ENCODE measurements around the gene CAPN14. TPM values are rescaled to one million over a fixed set of nuclear protein-coding genes. Genes with fewer than 3 reads are reported as not detected.

Gene CAPN14
- total RNA-seq (2014; rRNA removed; shearing (Covaris generic)) = 0.24 and 0.42 TPM in 2 replicates
- polyA plus RNA-seq (2015; cell fraction: cytosol; rRNA removed) = 0.15 and 0.62 TPM in 2 replicates
- polyA plus RNA-seq (2015; cell fraction: nucleus; rRNA removed) = 0.69 and 1.4 TPM in 2 replicates

GRCh38 chr2:31217465-31218200, at the start of gene CAPN14:
Gene CAPN14 (minus strand): TSS chr2:31217515. CDS start chr2:31205447, 12,068 bp downstream.
- in situ Hi-C loops (cut with HindIII; ENCODE audit: low pct_unique_long_range_greater_than_20kb, low sequenced_read_pairs) = no loop called here
- DNase-seq (ENCODE audit: low read depth, low spot score) = no peak

- DNase-seq (ENCODE audit: low read depth, low spot score) = no peak
- in situ Hi-C loops (cut with HindIII; ENCODE audit: low pct_unique_long_range_greater_than_20kb, low sequenced_read_pairs) = no loop called here
Observed at GRCh38 chr2:31266804-31267203, 49.5 kb upstream of the CAPN14 start.

GRCh38 chr2:31265234-31265633, 47.9 kb upstream of the CAPN14 start:
- in situ Hi-C loops (cut with HindIII; ENCODE audit: low pct_unique_long_range_greater_than_20kb, low sequenced_read_pairs) = no loop called here

GRCh38 chr2:31263636-31264190, 46.4 kb upstream of the CAPN14 start:
- in situ Hi-C loops (cut with HindIII; ENCODE audit: low pct_unique_long_range_greater_than_20kb, low sequenced_read_pairs) = no loop called here
- DNase-seq (ENCODE audit: low read depth, low spot score) = no peak

More at GRCh38 chr2:31265234-31265633, 47.9 kb upstream of the CAPN14 start:
- no peak for DNase-seq (ENCODE audit: low read depth, low spot score)

GRCh38 chr2:31260870-31261269, 43.6 kb upstream of the CAPN14 start:
- in situ Hi-C loops (cut with HindIII; ENCODE audit: low pct_unique_long_range_greater_than_20kb, low sequenced_read_pairs) = no loop called here

GRCh38 chr2:31259075-31259474, 41.8 kb upstream of the CAPN14 start:
- no peak for DNase-seq (ENCODE audit: low read depth, low spot score)
- in situ Hi-C loops (cut with HindIII; ENCODE audit: low pct_unique_long_range_greater_than_20kb, low sequenced_read_pairs) = no loop called here

More at GRCh38 chr2:31260870-31261269, 43.6 kb upstream of the CAPN14 start:
- DNase-seq (ENCODE audit: low read depth, low spot score) = no peak

- in situ Hi-C loops (cut with HindIII; ENCODE audit: low pct_unique_long_range_greater_than_20kb, low sequenced_read_pairs) = no loop called here
- no peak for DNase-seq (ENCODE audit: low read depth, low spot score)
Observed at GRCh38 chr2:31258351-31258750, 41.0 kb upstream of the CAPN14 start.

GRCh38 chr2:31256611-31257382, 39.5 kb upstream of the CAPN14 start:
- DNase-seq (ENCODE audit: low read depth, low spot score) = no peak
- in situ Hi-C loops (cut with HindIII; ENCODE audit: low pct_unique_long_range_greater_than_20kb, low sequenced_read_pairs) = no loop called here

- in situ Hi-C loops (cut with HindIII; ENCODE audit: low pct_unique_long_range_greater_than_20kb, low sequenced_read_pairs) = no loop called here
- DNase-seq (ENCODE audit: low read depth, low spot score) = no peak
Observed at GRCh38 chr2:31255911-31256571, 38.7 kb upstream of the CAPN14 start.

GRCh38 chr2:31254237-31255203, 37.2 kb upstream of the CAPN14 start:
- in situ Hi-C loops (cut with HindIII; ENCODE audit: low pct_unique_long_range_greater_than_20kb, low sequenced_read_pairs) = no loop called here
- DNase-seq (ENCODE audit: low read depth, low spot score) = no peak

GRCh38 chr2:31253356-31254131, 36.2 kb upstream of the CAPN14 start:
- DNase-seq (ENCODE audit: low read depth, low spot score) = no peak
- in situ Hi-C loops (cut with HindIII; ENCODE audit: low pct_unique_long_range_greater_than_20kb, low sequenced_read_pairs) = no loop called here

- DNase-seq (ENCODE audit: low read depth, low spot score) = no peak
- in situ Hi-C loops (cut with HindIII; ENCODE audit: low pct_unique_long_range_greater_than_20kb, low sequenced_read_pairs) = no loop called here
Observed at GRCh38 chr2:31251851-31252250, 34.5 kb upstream of the CAPN14 start.

GRCh38 chr2:31251018-31251417, 33.7 kb upstream of the CAPN14 start:
- in situ Hi-C loops (cut with HindIII; ENCODE audit: low pct_unique_long_range_greater_than_20kb, low sequenced_read_pairs) = no loop called here
- DNase-seq (ENCODE audit: low read depth, low spot score) = no peak

GRCh38 chr2:31249009-31249690, 31.8 kb upstream of the CAPN14 start:
- in situ Hi-C loops (cut with HindIII; ENCODE audit: low pct_unique_long_range_greater_than_20kb, low sequenced_read_pairs) = no loop called here

GRCh38 chr2:31248139-31248538, 30.8 kb upstream of the CAPN14 start:
- in situ Hi-C loops (cut with HindIII; ENCODE audit: low pct_unique_long_range_greater_than_20kb, low sequenced_read_pairs) = no loop called here
- DNase-seq (ENCODE audit: low read depth, low spot score) = no peak

More at GRCh38 chr2:31249009-31249690, 31.8 kb upstream of the CAPN14 start:
- DNase-seq (ENCODE audit: low read depth, low spot score) = no peak

GRCh38 chr2:31247711-31248110, 30.4 kb upstream of the CAPN14 start:
- no peak for DNase-seq (ENCODE audit: low read depth, low spot score)

More at GRCh38 chr2:31247711-31248110, 30.4 kb upstream of the CAPN14 start:
- in situ Hi-C loops (cut with HindIII; ENCODE audit: low pct_unique_long_range_greater_than_20kb, low sequenced_read_pairs) = no loop called here
